ENCODE data around the gene STPG3. TPM values are rescaled to one million over a fixed set of nuclear protein-coding genes. Genes with fewer than 3 reads are reported as not detected.

Gene STPG3
- total and polyA plus RNA-seq, 2 of the 13 experiments (the other 11 are each of a cell fraction or from before 2014, with no cell fraction given) = not detected

- TF ChIP-seq ZBTB26 (CRISPR knock-in tag; IDR thresholded peaks at IDR 0.05; ENCODE audit: borderline replicate concordance) (no peak), PHF20 (CRISPR knock-in tag; IDR thresholded peaks at IDR 0.05) (no peak; the same call in none of the 2 replicates), STAG1 (CRISPR knock-in tag; IDR thresholded peaks at IDR 0.05) (peak; percentile 91), MIER2 (CRISPR knock-in tag; IDR thresholded peaks at IDR 0.05) (peak; percentile 78), ELK4 (CRISPR knock-in tag; IDR thresholded peaks at IDR 0.05; ENCODE audit: borderline replicate concordance) (no peak), EHMT2 (IDR thresholded peaks at IDR 0.05; ENCODE audit: borderline replicate concordance, low read depth, low read length) (no peak), JUN (CRISPR knock-in tag; IDR thresholded peaks at IDR 0.05) (no peak), ATF7 (IDR thresholded peaks at IDR 0.05) (no peak), ATF7 (CRISPR knock-in tag; IDR thresholded peaks at IDR 0.05) (no peak; the same call in 1 of the 2 replicates), MIXL1 (CRISPR knock-in tag; IDR thresholded peaks at IDR 0.05) (no peak), ZNF770 (CRISPR knock-in tag; IDR thresholded peaks at IDR 0.05) (peak; percentile 57), FOSL1 (CRISPR knock-in tag; IDR thresholded peaks at IDR 0.05; ENCODE audit: borderline replicate concordance) (no peak), SNAI1 (CRISPR knock-in tag; IDR thresholded peaks at IDR 0.05; ENCODE audit: borderline replicate concordance) (peak; percentile 62; the same call in 1 of the 2 replicates), FOXO4 (CRISPR knock-in tag; conservative IDR thresholded peaks at IDR 0.05) (no peak), SMYD3 (CRISPR knock-in tag; IDR thresholded peaks at IDR 0.05) (0 out of 2 replicates have a peak, but pooled peaks have one; percentile 44), KAT7 (CRISPR knock-in tag; IDR thresholded peaks at IDR 0.05; ENCODE audit: borderline replicate concordance) (peak; percentile 29; the same call in 1 of the 2 replicates), HOXA3 (CRISPR knock-in tag; IDR thresholded peaks at IDR 0.05) (peak; percentile 88), SNAPC4 (CRISPR knock-in tag; IDR thresholded peaks at IDR 0.05) (peak; percentile 42; the same call in 1 of the 2 replicates), RARG (CRISPR knock-in tag; IDR thresholded peaks at IDR 0.05; ENCODE audit: low read depth) (no peak)
Measured at GRCh38 chr9:137236238-137236935, 14.7 kb upstream of the STPG3 start (continued).

All from HepG2 (cell line).